ENCODE results near the gene PANK1.

DNA sequence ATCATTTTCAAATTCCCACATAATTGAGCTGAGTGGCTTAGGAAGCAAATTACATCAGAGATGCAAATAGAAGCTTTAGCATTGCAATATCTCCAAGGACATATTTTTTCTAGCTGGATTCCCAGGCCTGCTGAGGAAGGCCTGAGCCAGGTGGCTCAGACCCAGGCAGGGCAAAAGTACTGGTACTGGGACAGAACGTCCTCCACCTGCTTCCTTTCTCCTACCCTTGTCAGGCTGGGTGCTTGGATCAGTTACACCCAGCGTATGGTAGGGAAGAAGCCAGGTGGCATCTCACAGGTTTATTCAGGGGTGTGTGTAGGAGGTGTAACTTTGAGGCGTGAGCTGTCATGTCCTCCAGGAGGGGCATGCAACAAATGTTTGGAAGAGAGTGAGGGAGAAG is 3.0 kb upstream of the PANK1 start:
- TF ChIP-seq, protein P1, sequence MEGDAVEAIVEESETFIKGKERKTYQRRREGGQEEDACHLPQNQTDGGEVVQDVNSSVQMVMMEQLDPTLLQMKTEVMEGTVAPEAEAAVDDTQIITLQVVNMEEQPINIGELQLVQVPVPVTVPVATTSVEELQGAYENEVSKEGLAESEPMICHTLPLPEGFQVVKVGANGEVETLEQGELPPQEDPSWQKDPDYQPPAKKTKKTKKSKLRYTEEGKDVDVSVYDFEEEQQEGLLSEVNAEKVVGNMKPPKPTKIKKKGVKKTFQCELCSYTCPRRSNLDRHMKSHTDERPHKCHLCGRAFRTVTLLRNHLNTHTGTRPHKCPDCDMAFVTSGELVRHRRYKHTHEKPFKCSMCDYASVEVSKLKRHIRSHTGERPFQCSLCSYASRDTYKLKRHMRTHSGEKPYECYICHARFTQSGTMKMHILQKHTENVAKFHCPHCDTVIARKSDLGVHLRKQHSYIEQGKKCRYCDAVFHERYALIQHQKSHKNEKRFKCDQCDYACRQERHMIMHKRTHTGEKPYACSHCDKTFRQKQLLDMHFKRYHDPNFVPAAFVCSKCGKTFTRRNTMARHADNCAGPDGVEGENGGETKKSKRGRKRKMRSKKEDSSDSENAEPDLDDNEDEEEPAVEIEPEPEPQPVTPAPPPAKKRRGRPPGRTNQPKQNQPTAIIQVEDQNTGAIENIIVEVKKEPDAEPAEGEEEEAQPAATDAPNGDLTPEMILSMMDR (IDR thresholded peaks at IDR 0.05): no peak
- no peak for TF ChIP-seq EP300 (IDR thresholded peaks at IDR 0.05)

Measured in tibial nerve (tissue), 4 donors.